Midbrain (tissue), 1 donor: ENCODE data around the gene NPIPB8.
"Not testable (repeated sequence)": the region's sequence is repeated elsewhere in the genome, so short reads cannot be mapped to it uniquely, and the experiment has no call there.

ENCODE experiments used
- DNase-seq: peaks from one replicate; lab custom pipeline; 2025; lab: John Stamatoyannopoulos, UW

NPIPB8 gene

GRCh38 chr16:28636093-28636823 is 1.6 kb upstream of the NPIPB8 start:
- DNase-seq, result not testable (repeated sequence)

- DNase-seq, result not testable (repeated sequence)
Measured at GRCh38 chr16:28638359-28638758, 494 bp downstream of the NPIPB8 start.

- not testable (repeated sequence) for DNase-seq
Measured at GRCh38 chr16:28639959-28640358, 2.1 kb downstream of the NPIPB8 start.

GRCh38 chr16:28666264-28666663 is 28.4 kb downstream of the NPIPB8 start:
- not testable (repeated sequence) for DNase-seq

DNA sequence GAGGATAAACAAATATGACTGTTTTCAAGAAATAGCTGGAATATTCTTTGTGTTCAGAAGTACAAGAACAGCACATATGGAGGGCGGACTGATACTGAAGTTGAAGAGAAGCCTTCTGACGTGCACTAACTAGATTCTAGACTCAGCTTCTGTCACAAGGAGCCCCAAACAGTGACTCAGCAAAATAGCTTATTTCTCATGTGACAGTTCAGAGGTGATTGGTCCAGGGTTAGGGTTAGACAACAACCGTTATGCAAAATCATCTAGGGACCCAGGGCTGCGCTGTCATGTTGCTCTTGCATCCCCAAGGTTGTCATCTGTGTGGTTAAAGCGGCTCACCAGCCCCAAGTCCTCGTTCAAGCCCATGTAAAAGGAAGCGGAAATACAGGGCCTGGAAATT is 29.6 kb downstream of the NPIPB8 start:
- not testable (repeated sequence) for DNase-seq

- DNase-seq, result not testable (repeated sequence)
Measured at GRCh38 chr16:28668199-28668598, 30.3 kb downstream of the NPIPB8 start.

DNA sequence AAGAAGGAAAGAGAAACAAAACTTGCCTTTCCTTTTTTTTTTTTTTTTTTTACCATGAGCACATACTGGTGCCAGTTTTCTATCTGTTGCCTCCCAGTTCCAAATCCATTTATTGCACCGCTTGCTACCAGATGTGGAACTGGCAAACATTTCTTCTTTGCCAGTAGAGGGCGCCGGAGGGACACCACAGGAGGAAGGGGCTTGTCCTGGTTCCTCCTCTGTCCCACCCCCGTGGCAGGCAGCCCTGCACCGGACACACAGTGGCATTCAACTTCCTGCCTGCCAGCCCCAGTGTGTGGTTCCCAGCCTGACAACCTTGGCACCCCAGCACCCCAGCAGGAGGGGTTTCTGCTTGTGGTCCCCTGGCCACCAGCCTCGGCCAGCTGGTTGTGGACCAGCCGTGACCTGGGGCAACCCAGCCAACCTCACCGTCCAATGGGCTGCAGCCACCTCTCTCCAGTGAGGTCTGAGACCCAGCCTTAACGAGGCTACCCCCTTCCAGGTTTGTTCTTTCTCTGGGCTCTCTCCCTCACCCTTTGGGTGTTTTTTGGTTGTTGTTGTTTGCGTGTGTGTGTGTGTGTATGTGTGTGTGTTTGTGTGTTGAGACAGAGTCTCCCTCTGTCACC is 50.6 kb downstream of the NPIPB8 start:
- DNase-seq, result not testable (repeated sequence)

GRCh38 chr16:28689425-28689824 is 51.6 kb downstream of the NPIPB8 start:
- DNase-seq, result not testable (repeated sequence)

DNA sequence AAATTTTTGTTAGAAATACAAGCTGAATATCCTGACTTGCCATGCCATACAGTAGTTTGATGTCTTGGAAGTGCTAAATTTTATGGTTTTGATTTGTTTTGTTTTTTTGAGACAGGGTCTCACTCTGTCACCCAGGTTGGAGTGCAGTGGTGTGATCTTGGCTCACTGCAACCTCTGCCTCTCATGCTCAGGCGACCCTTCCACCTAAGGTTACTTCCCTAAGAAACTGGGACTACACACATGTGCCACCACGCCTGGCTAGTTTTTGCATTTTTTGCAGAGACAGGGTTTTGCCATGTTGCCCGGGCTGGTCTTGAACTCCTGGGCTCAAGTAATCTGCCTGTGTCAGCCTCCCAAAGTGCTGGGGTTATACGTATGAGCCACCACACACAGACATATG is 53.9 kb downstream of the NPIPB8 start:
- DNase-seq, result not testable (repeated sequence)

DNA sequence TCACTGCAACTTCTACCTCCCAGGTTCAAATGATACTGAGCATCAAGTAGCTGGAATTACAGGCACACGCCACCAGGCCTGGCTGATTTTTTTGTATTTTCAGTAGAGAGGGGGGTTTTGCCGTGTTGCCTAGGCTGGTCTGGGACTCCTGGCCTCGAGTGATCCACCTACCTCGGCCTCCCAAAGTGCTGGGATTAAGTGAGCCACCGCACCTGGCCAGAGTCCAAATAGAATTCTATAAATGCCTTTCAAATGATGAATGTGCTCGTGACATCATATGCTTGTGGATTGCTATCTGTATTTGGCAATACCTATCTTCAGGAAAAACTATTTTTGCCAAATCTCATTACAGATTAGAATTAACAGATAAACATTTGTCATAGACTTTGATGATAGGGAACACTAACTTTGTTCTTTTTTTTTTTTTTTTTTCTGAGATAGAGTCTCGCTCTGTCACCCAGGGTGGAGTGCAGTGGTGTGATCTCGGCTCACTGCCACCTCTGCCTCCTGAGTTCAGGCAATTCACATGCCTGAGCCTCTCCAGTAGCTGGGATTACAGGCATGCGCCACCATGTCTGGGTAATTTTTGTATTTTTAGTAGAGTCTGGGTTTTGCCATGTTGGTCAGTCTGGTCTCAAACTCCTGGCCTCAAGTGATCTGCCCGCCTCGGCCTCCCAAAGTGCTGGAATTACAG is 55.5 kb downstream of the NPIPB8 start:
- DNase-seq, result not testable (repeated sequence)

GRCh38 chr16:28699792-28700191 is 61.9 kb downstream of the NPIPB8 start:
- not testable (repeated sequence) for DNase-seq

DNA sequence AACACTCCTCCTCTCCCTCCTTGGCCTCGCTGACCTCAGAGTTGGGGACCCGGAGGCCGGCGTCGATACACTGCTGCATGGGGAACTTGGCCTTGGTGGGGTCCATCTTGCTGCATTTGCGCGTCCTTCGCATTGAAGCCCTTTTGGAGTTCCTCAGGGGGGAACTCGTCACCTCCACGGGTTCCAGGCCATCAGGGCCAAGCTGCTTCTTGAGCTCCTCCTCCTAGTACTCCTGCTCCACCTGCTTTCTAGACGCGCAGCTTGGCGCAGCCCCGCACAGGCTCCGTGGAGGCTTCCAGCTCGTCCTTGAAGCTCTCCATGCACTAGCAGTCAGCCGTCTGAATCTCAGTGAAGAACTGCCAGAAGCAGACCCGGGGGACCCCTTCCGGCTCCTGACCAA is 62.5 kb downstream of the NPIPB8 start:
- not testable (repeated sequence) for DNase-seq

GRCh38 chr16:28701384-28701783 is 63.5 kb downstream of the NPIPB8 start:
- DNase-seq, result not testable (repeated sequence)

DNA sequence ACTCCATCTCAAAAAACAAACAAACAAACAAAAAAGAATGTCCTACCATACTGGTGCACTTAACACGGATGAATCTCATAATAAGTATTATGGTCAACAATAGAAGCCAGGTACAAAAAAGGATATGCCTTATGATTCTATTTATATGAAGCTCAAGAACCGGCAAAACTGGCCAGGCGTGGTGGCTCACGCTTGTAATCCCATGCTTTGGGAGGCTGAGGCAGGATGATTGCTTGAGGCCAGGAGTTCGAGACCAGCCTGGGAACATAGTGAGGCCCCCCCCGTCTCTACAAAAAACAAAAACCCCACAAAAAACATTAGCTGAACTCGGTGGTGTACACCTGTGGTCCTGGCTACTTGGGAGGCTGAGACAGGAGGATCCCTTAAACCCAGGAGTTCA is 66.4 kb downstream of the NPIPB8 start:
- DNase-seq, result not testable (repeated sequence)
